NCI-H460 (cell line): ENCODE results near the gene TSSC4. TPM values are rescaled to one million over a fixed set of nuclear protein-coding genes. Genes with fewer than 3 reads are reported as not detected.

Experiments used
- DNase-seq: peaks from one replicate; pipeline ENCODE4 v3.0.0-alpha.2; 2016; ENCODE audit warnings: low read depth; ENCODE audit errors: extremely low read depth
- total RNA-seq: library from RNA; depleted of rRNA; stranded (reverse); fragments of >200 nt; shearing (Covaris generic); gene quantifications from 2 replicates; pipeline ENCODE4 v1.2.3, GENCODE V29; 2014

Gene TSSC4
- total RNA-seq, 1 experiment from 2014 or later = 27.9 TPM

DNA sequence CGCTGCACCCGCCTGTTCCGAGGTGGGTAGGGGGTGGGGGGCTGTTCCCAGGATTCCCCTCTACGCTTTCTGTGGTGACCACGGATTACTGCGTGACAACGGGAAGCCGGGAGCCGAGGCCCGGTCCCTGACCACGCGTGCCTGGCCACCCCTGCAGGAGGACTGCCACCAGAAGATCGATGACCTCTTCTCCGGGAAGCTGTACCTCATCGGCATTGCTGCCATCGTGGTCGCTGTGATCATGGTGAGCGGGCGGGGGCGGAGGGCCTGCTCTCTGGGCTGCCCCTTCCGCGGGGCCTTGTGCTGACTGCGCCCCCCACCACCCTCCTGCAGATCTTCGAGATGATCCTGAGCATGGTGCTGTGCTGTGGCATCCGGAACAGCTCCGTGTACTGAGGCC lies 4.1 kb upstream of the TSSC4 start:
- DNase-seq = no peak

DNA sequence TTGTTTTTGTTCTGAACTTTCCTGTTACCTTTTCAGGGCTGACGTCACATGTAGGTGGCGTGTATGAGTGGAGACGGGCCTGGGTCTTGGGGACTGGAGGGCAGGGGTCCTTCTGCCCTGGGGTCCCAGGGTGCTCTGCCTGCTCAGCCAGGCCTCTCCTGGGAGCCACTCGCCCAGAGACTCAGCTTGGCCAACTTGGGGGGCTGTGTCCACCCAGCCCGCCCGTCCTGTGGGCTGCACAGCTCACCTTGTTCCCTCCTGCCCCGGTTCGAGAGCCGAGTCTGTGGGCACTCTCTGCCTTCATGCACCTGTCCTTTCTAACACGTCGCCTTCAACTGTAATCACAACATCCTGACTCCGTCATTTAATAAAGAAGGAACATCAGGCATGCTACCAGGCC lies 3.5 kb upstream of the TSSC4 start:
- DNase-seq = no peak

DNA sequence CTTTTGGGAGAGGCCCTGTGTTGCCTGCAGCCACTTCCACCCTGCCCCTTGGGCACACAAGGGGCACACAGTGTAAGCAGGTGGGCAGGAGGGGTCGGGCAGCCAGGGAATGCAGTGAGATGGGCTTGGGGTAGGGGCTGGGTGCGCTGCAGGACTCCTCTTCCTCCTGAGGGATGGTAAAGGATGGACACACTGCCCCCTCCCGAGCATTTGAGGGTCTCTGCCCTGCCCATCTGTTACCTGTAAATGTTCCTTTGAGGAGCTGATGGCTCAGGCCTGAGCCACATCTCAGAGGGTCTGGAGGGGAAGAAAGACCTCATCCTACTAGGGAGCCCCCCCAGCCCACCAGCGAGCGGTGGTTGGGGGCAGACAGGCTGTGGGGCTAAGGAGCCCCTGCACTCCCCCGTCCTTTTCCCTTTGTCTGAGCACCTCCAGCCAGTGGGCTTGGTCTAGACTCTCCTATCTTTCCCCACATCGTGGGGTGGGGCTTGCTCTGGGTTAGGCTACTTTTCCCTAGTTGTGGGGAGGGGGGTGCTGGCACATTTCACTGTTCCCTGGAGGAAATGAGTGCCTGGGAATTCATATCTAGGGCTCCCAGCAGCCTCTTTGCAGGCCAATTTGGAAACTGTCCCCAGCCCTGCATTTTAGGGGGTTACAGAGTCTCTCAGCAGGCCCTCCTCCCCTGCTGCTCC lies 1.7 kb upstream of the TSSC4 start:
- DNase-seq = no peak

DNA sequence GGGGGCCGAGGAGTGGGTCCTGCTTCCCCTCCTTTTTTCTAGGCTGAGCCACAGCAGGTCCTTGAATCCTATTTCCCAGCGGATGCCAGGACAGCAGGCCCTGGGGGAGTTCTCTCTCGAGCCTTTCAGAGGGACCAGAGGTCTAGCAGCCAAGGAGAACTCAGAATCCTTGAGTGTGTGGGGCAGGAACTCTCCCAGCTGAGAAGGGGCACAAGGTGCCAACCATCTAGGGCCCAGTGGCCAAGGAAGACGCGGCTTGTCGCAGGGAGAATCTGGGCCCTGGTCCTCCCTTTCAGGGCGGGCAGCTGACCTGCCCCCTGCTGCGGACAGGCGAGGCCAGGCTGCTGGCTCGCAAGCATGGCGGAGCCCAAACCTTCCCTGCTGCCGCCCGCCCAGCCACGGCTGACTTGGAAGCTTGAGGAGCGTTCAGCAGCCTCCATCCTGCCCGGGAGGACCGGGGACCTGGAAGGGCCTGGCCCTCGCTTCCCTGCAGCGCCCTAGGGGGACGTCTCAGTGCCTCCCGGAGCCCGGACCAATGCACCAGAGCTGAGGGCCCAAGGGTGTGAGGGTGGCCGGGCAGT lies 972 bp upstream of the TSSC4 start:
- DNase-seq = no peak

DNA sequence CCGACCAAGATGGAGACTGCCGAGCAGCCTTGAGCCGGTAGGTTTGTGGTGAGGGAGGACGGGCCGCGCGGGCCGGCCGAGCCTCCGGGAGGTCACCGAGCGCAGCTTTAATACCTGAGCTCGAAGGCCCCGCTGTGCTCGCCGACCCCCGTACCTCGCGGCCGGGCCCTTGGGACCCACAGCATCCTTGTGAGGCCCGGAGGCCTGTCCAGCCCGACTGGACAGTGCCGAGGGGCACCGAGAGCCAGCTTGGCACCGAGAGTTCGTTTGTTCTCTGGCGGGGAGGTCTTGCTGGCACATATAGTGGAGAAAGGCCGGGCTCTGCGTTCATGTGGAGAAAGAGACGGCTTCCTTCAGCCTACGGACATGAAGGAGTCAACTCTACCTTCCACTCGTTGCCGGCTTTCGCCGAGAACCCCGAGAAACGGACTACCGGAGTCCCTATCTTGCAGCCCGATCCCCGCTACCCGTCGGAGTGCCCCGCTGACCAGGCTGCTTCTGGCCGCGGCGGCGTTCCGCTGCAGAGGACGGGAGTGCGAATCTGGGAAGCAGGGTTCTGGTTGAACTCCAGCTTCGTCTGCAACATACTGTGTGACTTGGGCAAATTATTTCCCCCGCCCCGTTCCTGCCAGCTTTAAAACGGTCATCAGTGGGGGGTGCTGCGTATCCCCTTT lies 349 bp downstream of the TSSC4 start:
- no peak for DNase-seq

DNA sequence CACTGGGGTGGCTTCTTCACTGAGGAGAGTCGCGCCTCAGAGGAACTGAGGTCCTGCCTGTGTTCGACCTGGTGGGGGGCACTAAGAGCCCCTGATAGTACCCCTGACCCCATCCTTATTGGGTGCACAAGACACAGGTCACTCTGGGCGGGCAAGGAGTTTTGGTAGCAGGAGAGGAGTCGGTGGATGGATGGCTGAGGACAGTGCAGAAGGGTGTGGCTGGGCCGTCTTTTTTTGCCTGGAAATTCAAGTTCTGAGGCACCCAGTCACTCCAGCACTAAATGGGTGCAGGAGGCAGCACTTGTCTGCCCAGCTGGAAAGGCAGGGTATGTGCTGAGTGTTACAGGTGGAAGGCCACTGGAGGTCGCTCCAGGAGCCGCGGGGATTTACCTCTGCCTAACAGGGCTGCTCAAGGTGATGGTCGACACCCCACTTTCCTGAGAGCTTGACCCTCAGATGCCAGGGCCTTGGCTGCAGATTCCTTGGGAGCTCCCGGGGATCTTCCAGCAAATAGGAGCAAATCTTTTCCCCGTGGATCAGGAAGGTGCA lies 960 bp downstream of the TSSC4 start:
- no peak for DNase-seq

DNA sequence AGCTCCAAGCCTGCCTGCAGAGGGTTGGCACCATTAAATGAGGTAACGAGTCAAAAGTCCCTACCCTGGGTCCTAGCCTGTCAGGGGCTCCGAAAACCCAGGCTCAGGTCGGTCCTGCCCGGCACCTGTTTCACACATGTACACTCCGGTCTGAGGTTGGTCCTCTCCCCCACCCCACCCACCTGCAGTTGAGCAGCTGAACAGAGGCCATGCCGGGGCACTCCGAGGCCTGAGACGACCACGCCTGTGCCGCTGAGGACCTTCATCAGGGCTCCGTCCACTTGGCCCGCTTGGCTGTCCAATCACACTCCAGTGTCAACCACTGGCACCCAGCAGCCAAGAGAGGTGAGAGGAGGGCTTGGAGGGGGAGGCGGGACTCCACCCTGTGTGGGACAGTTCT lies 1.6 kb downstream of the TSSC4 start:
- DNase-seq = no peak

DNA sequence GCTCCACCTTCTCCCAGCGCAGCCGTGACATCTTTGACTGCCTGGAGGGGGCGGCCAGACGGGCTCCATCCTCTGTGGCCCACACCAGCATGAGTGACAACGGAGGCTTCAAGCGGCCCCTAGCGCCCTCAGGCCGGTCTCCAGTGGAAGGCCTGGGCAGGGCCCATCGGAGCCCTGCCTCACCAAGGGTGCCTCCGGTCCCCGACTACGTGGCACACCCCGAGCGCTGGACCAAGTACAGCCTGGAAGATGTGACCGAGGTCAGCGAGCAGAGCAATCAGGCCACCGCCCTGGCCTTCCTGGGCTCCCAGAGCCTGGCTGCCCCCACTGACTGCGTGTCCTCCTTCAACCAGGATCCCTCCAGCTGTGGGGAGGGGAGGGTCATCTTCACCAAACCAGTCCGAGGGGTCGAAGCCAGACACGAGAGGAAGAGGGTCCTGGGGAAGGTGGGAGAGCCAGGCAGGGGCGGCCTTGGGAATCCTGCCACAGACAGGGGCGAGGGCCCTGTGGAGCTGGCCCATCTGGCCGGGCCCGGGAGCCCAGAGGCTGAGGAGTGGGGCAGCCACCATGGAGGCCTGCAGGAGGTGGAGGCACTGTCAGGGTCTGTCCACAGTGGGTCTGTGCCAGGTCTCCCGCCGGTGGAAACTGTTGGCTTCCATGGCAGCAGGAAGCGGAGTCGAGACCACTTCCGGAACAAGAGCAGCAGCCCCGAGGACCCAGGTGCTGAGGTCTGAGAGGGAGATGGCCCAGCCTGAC lies 2.5 kb downstream of the TSSC4 start:
- DNase-seq = no peak

DNA sequence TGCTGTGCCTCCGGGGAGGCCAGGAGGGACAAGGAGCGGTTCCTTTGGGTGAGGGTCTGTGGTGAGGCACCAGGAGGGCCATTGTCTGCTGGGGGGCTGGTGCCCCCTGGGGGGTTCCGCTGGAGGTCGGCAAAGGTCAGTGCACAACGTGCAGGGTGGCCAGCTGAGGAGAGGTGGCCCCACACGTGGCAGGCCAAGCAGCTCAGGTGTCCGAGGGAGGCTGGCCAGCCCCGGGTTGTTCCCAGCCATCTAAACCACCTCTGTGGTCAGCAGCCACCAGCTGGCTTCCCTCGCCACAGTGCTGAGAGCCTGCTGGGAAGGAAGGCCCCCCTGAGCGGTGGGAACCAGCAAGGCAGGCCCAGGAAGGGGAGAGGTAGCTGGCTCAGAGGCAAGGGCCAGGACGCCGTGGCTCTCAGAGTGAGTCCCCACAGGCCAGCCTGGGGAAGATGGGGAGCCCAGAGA lies 4.2 kb downstream of the TSSC4 start:
- DNase-seq = no peak

DNA sequence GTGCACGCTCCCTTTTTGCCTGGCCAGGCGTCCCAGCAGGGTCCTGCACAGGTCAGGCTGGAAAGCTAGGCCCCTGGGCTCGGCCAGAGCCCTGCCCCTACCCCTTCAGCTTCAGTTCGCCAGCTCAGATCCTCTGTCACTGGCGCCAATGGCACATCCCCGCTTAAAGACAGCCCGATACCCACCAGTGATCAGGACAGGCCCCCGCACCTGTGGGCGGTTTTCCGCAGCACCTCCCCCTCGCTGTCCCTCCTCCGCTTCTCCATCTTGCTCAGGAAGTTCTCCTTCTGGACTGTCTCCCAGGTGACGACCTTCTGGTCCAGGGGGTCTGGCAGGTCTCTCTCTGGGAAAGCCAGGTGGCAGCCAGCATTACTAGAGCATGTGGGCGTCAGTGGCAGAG lies 5.9 kb downstream of the TSSC4 start:
- no peak for DNase-seq

DNA sequence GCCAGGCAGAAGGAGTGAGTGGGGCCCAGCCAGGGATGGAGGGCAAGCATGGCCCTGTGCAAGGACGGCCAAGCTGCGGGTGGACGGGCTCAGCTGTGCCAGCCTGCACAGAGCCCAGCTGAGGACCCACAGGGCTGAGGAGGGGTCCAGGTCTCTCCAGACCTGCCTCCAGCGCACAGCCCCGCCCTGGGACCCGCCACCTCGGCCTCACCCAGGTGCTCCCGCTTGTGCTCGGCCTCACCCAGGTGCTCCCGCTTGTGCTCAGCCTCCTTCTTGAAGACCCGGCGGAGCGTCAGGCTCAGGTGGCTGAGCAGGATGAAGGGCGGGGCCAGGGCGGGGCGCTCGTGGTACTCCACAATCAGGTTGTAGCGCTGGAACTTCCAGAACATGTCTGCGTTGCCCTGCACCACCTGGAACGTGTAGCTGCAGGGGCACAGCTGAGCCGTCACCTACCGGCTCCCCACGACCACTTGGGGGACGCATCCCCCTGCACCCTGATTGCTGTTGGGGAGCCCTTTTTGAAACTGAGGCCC lies 6.4 kb downstream of the TSSC4 start:
- DNase-seq = no peak

DNA sequence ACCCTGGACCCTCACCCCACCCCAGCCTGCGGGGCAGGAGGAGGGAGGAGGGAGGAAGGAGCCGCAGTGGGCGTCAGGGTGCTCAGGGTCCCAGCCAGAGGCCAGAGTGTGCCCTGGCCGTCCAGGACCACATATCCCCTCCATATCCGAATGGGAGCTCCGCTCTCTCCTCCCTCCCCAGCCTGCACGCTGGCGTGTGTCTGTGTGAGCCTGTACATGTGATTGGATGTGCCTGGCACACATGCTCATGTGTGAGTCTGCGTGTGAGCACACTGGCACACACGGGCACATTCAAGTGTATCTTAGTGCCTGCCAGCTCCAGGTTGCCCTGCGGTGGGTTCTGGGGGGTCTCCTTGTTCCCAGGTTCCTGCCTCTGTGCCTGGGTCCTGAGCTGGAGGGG lies 8.1 kb downstream of the TSSC4 start:
- no peak for DNase-seq

DNA sequence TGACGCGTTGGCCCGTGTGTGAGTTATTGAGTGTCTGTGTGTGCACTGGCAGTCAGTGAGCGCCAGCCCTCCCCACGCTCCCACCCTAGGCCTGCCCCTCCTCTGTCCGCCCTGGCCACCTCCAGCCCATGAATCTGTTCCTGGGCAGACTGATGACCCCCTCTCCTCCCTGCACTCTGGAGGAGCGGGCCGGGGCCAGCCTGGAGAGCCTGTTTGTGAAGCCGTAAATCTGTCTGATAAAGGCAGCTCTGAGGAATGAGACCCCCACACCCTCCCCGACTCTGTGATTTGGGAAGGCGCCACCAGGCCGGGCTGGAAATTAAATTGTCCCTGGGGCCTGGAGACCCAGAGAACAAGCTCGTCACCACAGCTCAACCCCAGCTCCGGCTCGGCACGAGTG lies 8.6 kb downstream of the TSSC4 start:
- DNase-seq = no peak

DNA sequence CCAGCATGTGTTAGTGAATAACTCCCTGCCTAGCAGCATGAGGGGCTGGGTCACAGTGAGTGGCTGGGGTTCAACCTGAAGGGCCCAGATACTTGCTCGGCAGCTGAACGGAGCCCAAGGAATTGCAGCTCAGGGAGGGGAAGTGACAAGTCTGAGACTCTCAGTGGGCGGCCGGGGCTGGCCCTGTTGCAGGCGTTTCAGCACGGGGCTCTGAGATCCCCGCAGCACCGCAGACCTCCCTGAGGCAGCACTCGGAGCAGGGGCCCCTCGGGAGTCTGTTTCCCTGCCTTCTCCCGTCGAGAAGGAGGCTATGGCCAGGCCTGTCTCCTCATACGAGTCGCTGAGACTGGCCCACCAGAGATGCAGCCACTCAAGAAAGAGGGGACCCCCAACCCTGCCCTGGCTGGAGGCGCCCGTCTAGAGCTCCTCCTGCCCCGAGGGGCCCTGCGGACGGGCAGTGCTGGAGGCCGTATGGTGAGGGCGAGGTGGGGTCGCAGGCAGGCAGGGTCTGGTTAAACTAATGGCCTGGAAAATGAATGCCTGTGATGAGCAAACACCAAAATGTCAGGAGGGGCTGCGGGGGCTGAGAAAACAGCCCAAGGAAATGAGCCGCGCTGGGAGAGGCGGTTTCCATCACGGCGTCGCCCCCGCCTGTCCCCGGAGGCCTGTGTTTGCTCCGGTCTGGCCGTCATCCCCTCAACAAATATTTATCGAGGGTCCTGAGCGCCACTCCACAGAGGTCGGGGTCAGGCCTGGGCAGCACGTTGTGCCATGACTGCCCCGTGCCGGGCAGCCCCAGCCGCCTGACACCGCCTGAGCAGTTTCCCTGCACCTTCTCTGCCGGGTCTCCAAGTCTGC lies 9.3 kb downstream of the TSSC4 start:
- DNase-seq = no peak

DNA sequence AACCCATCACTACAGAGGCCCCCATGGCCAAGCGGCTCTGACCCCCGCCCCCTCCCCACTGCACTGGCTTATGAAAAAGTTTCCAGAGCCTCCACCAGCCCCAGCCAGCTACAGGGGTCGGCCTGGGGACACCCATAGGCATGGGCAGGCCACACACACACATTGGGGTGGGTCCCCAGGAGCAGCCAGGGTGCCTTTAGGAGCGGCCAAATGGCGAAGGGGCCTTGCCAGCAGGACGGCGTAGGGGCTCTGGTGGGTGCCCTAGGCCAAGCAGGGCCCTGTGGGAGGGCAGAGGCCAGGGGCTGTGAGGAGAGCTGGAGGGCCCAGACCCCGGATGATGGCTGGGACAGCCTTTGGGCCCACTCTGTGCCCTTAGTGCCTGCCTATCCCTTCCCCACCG lies 10.1 kb downstream of the TSSC4 start:
- no peak for DNase-seq

DNA sequence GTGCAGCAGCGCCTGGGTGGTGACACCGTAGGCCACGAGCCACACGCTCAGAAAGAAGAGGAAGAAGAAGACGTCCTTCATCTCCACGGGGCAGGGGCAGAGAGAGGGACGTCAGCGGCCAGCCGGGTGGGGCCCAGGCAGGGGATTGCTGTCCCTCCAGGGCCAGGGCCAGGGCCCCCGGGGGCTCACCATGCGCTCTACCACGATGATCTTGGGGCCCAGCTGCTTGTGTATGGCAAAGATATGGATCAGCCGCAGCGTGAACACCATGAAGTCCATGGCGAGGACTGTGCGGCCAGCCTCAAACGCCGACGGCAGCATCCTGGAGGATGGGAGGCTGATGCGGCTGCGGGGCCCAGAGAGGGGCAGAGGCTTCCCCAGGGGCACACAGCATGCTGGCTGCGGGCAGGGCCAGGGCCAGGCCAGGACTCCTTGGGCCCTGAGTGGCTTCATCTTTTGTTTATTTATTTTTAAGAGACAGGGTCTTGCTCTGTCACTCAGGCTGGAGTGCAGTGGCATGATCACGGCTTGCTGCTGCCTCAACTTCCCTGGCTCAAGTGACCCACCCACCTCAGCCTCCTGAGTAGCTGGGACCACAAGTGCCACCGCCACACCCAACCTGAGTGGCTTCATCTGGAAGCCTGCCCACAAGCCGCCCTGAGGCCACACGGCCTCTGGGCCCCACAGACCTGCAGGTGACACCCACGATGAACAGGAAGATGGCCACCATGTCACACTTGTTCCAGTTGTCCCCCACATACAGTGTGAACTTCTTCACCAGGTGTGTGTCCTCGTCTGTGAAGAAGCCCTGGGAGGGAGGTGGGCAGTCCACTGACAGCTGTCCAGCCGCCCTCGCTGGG lies 11.1 kb downstream of the TSSC4 start:
- DNase-seq = no peak

DNA sequence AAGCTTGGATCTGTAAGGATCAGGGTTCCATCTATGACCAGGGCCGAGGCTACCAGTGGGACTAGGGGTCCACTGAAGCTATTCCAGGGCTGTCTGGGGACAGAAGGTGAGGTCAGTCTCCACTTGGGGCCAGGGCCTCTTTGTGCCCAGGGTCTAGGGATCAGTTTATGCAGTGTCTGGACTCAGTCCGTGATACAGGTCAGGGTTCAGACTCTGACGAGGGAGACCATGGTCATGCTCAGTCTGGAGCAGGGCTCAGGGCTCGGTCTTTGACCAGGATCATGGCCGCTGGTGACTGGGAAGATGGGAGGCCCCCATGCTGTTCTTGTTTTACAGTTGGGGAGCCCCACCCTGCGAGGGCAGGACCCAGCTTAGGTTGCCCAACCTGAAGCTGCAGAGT lies 11.8 kb downstream of the TSSC4 start:
- no peak for DNase-seq

DNA sequence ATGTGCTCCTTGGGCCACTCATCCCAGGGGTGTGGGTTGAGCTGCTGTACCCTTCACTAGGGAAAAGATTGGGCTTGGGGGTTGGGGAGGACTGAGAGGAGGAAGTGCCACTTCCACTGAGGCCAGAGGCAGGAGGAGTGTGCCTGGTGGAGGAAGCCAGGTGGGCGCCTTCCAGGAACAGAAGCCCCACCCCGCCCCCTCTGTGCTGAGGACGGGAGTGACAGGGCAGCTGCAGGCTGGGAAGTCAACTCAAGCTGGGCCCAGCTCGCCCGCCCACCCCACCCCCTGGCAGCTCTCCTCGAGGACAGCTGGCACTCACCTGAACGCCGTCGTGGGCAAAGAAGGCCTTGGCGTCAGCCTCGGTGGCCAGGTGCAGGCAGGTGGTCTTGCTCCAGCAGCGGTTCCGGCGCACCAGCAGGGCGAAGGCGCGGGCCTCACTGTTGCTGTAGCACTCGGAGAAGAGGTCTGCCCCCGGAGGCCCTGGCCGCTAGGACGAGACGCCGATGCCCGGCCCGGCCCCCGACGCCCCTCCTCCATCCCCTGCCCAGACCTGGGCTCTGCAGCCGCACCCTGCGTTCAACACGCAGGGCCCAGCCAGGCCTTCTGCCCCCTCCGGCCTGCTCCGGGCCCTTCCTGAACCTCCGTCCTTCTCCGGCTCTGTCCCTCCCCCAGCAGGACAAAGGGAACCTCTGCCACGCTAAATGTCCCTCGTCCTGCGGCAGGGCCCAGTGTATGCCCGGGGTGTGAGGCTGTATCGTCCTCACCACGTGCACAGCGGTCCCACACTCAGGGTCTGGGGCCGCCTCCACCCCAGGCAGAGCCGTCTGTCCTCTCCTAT lies 13.4 kb downstream of the TSSC4 start:
- DNase-seq = no peak
